Peyer's patch (tissue), 4 donors: ENCODE results near the gene ZNF181.

Source experiments
- CTCF ChIP-seq, 6 experiments: fragments of 450-650 bp in 4 of 6; fragments of 200-600 bp in 2 of 6; sonication (generic) in 1 of 6; IDR thresholded peaks; one replicate each; pipeline ENCODE4 v1.5.1; 2017 to 2019; ENCODE audit warnings: antibody characterized with exemption in 6 of 6, mild to moderate bottlenecking in 3 of 6, moderate library complexity in 1 of 6
- POLR2A ChIP-seq, 2 donors: fragments of 450-650 bp; IDR thresholded peaks; one replicate each; pipeline ENCODE4 v1.5.1; 2017; ENCODE audit warnings: antibody characterized with exemption in 2 of 2, mild to moderate bottlenecking in 2 of 2, moderate library complexity in 2 of 2

- TF ChIP-seq CTCF (IDR thresholded peaks at IDR 0.05), result no peak
- no peak for TF ChIP-seq POLR2A (IDR thresholded peaks at IDR 0.05)
These were observed 40.8 kb downstream of the ZNF181 start for GRCh38 chr19:34774857-34775256.
